SK-N-MC (cell line): ENCODE results near the gene PLEKHA7.

Experiments
- DNase-seq: peaks from one replicate; pipeline ENCODE4 v3.0.0-alpha.2; 2011; ENCODE audit warnings: low read depth, low spot score
- H3K27ac ChIP-seq: fragments of 200-600 bp; sonication (generic); 2 replicates; pipeline ENCODE4 v1.5.1; 2016; ENCODE audit warnings: mixed run types
- H3K36me3 ChIP-seq: fragments of 200-600 bp; sonication (generic); 2 replicates; pipeline ENCODE4 v1.6.1; 2017; ENCODE audit warnings: antibody characterized with exemption, low read length, mixed read lengths; ENCODE audit not compliant: insufficient read depth
- H3K4me3 ChIP-seq: fragments of 200-600 bp; sonication (generic); 2 replicates; pipeline ENCODE4 v1.5.1; 2016
- H3K9ac ChIP-seq: fragments of 200-600 bp; sonication (generic); 2 replicates; pipeline ENCODE4 v1.8.0; 2017; ENCODE audit warnings: mixed run types, mixed read lengths; ENCODE audit not compliant: insufficient read length
- H3K9me3 ChIP-seq: fragments of 200-600 bp; sonication (generic); 2 replicates; pipeline ENCODE4 v1.6.1; 2017; ENCODE audit warnings: low read depth, mild to moderate bottlenecking, antibody characterized with exemption, low read length, moderate library complexity, mixed read lengths
- EZH2 ChIP-seq: fragments of 200-600 bp; sonication (generic); IDR thresholded peaks from one replicate; pipeline ENCODE4 v1.6.1; 2017; ENCODE audit warnings: antibody characterized with exemption
- FOXP2 ChIP-seq: optimal IDR thresholded peaks from 2 replicates; pipeline ENCODE3; 2011; ENCODE audit warnings: mild to moderate bottlenecking, moderate library complexity; ENCODE audit not compliant: insufficient read depth; ENCODE audit errors: extremely low read length, control extremely low read depth
- POLR2AphosphoS5 ChIP-seq: IDR thresholded peaks from 2 replicates; pipeline ENCODE4 v1.6.1; 2012; ENCODE audit warnings: mild to moderate bottlenecking, low read depth, low read length, borderline replicate concordance

Gene PLEKHA7

GRCh38 chr11:16863389-16863788, 150.8 kb downstream of the PLEKHA7 start:
- Histone ChIP-seq H3K27ac (no peak overlapping the region), H3K36me3 (no peaks in the 10 kb centered on the region), H3K9me3 (no peaks in the 10 kb centered on the region), H3K9ac (no peak overlapping the region), H3K4me3 (no peak overlapping the region)
- no peak for DNase-seq
- TF ChIP-seq FOXP2 (no peak), POLR2AphosphoS5 (no peak), EZH2 (no peak)

GRCh38 chr11:16862726-16863125, 151.5 kb downstream of the PLEKHA7 start:
- no peaks in the 10 kb centered on the region for H3K9me3 ChIP-seq
- H3K36me3 ChIP-seq: no peaks in the 10 kb centered on the region
- TF ChIP-seq POLR2AphosphoS5: no peak
- TF ChIP-seq FOXP2: no peak
- TF ChIP-seq EZH2: no peak
- no peak overlapping the region for H3K9ac ChIP-seq
- DNase-seq: no peak
- H3K4me3 ChIP-seq: no peak overlapping the region
- no peak overlapping the region for H3K27ac ChIP-seq

DNA sequence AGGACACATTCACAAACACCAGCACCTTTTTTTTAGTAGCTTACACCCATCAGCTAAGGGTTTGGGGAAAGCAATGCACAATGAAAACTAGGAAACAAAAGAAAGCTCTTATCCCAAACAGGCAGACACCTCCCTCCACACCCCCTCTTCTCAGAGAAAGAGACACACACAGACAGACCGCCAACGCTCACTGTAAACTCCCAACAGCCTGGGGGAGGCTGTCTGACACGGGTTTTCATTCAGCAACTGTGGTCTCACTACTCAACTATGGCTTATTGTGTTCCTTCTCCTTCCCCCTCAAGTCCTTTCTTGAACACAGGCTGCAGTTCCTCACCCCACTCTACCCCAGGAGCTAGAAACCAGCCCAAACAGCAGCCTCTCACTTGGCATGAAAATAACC, 152.4 kb downstream of the PLEKHA7 start:
- no peak for TF ChIP-seq EZH2
- no peak for TF ChIP-seq FOXP2
- TF ChIP-seq POLR2AphosphoS5: no peak

DNA sequence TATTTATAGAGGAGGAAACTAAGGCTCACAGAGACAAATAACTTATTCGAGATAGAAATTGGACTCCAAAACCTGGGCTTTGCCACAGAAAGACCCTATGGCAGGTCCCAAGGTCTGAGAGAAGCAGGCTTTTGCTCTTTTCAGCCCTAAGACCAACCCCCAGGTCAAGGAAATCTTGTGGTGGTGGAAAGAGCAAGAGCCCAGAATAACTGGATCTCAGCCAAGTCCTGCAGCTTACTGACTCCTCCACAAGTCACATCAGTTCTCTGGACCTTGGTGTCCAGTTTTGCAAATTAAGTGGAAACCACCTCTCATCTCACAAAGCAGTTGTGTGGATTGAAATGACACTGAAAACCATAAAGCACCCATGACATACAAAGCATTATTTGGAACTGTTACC, 153.6 kb downstream of the PLEKHA7 start:
- Histone ChIP-seq H3K36me3 (no peaks in the 10 kb centered on the region), H3K27ac (no peak overlapping the region), H3K4me3 (no peak overlapping the region), H3K9me3 (no peaks in the 10 kb centered on the region), H3K9ac (no peak overlapping the region)
- no peak for DNase-seq
- no peak for TF ChIP-seq FOXP2
- TF ChIP-seq EZH2: no peak
- no peak for TF ChIP-seq POLR2AphosphoS5

More for the DNA sequence above, 152.4 kb downstream of the PLEKHA7 start:
- no peak for DNase-seq
- Histone ChIP-seq H3K9me3 (no peaks in the 10 kb centered on the region), H3K36me3 (no peaks in the 10 kb centered on the region), H3K4me3 (no peak overlapping the region), H3K27ac (no peak overlapping the region), H3K9ac (no peak overlapping the region)

DNA sequence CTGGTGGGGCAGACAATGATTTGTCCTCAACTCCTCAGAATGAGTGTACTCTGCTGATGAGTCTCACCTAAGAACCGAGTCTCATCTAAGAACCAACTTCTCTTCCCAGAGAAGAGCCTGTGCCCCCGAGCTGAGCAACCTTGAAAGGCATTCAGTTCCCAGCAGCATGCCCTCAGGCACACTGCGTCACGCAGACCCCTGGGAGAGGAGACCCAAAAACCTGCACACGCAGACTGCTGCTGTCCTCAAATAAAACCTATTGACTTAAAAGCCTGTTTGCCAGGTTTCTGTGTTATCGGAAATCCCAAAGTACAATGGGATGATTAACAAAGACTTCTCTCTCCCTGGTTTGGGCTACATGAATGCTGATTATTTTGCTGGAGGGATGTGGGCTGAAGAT, 154.6 kb downstream of the PLEKHA7 start:
- no peak for TF ChIP-seq EZH2
- H3K36me3 ChIP-seq: peaks cover 4% of the 10 kb centered on the region; the same call in 1 of the 2 replicates

DNA sequence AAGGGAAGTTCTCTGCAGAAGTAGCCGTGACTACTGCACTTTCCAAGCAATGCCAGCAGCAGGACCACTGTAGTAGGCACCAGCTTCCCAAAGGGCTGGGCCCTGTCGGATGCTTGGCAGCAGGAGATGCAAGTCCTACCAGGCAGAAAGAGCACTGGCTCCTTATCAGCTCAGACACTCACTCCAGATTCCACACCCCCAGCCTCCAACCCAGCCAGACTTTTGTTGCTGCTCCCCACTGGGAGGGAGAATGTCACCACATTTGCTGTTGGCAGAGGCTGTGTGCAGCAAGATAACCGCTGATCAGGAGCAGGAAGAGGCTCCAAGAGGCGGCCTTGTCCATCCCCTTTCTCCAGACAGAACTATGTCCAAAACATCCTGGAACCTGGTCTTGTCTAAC, 157.0 kb downstream of the PLEKHA7 start:
- Histone ChIP-seq H3K27ac (no peak overlapping the region), H3K9ac (no peak overlapping the region), H3K36me3 (peaks cover 13% of the 10 kb centered on the region; the same call in 1 of the 2 replicates), H3K9me3 (no peaks in the 10 kb centered on the region), H3K4me3 (no peak overlapping the region)
- TF ChIP-seq EZH2 (no peak), FOXP2 (no peak)
- DNase-seq: no peak

More for the DNA sequence above, 154.6 kb downstream of the PLEKHA7 start:
- Histone ChIP-seq H3K27ac (no peak overlapping the region), H3K9ac (no peak overlapping the region), H3K9me3 (no peaks in the 10 kb centered on the region), H3K4me3 (no peak overlapping the region)
- DNase-seq: no peak

GRCh38 chr11:16856022-16856471, 158.2 kb downstream of the PLEKHA7 start:
- Histone ChIP-seq H3K9ac (no peak overlapping the region), H3K36me3 (peaks cover 15% of the 10 kb centered on the region; the same call in 1 of the 2 replicates), H3K4me3 (no peak overlapping the region), H3K27ac (no peak overlapping the region), H3K9me3 (no peaks in the 10 kb centered on the region)
- no peak for DNase-seq
- TF ChIP-seq FOXP2: no peak

DNA sequence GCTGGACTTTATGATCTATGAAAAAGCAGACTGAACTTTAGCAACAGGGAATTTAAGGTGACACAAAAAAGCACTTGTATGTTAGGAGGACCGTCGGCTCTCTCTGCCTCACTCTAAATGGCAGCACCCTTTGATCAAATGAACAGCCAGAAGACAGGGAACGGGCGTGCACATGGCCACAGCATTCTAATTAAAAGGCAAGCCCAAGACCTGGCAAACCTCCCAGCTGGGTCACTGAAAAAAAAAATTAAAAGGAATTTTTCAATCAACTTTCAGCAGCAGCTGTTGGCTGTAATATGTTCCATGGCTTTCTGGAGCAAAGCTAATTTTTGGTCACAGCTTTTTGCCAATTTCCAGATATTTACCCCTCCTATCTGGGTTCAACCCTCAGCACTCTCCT, 159.2 kb downstream of the PLEKHA7 start:
- Histone ChIP-seq H3K9me3 (no peaks in the 10 kb centered on the region), H3K4me3 (no peak overlapping the region), H3K9ac (no peak overlapping the region), H3K36me3 (peaks cover 15% of the 10 kb centered on the region; the same call in 1 of the 2 replicates), H3K27ac (no peak overlapping the region)
- no peak for TF ChIP-seq POLR2AphosphoS5
- TF ChIP-seq EZH2: no peak
- no peak for TF ChIP-seq FOXP2
- no peak for DNase-seq

GRCh38 chr11:16853859-16854258, 160.4 kb downstream of the PLEKHA7 start:
- no peak for DNase-seq
- H3K4me3 ChIP-seq: no peak overlapping the region
- H3K36me3 ChIP-seq: peaks cover 15% of the 10 kb centered on the region; the same call in 1 of the 2 replicates
- TF ChIP-seq FOXP2 (no peak), EZH2 (no peak), POLR2AphosphoS5 (no peak)
- H3K9ac ChIP-seq: no peak overlapping the region
- H3K27ac ChIP-seq: no peak overlapping the region
- no peaks in the 10 kb centered on the region for H3K9me3 ChIP-seq
